ENCODE results near the gene CPED1. TPM values are rescaled to one million over a fixed set of nuclear protein-coding genes. Genes with fewer than 3 reads are reported as not detected.
A peak's percentile ranks its signal among the peaks of the same experiment; 100 is the strongest.

CPED1 gene
- total RNA-seq, 6 donors from 2014 or later: 12.9 to 31.6 (median 18.1) TPM

DNA sequence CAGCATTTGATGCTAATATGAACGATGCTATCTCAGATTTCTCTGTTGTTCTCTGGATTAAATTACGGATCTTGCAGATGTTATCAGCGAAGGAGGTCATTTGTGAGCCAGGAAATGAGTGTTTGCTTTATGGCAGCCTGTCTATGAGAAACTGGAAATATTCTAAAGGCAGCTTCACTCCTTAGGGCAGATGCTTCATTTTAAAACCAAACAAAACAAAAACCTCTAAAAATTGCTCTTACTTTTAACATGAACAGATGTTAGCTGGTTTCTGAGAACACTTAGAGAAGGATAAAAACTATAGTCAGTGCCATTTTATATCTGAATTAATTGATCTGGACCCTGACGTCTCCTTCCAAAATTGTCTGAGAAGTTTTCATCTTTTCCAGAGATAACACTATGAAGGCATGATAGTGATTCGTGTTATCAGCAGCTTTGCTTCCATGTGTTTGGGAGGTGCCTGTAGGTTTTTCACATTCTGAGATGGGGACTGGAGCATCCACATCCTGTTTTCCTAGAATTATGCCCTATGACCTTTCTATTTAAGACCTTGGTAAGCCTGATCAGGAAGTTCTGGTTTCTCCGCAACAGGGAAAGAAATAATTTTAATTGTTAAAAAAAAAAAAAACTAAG is 53.1 kb downstream of the CPED1 start:
- no peak overlapping the region for H3K4me3 ChIP-seq
- H3K27ac ChIP-seq: peak overlapping the region in 3 of 4 donors; percentile 13 to 54 (median 30)
- TF ChIP-seq POLR2AphosphoS5 (IDR thresholded peaks at IDR 0.05) (no peak), EP300 (IDR thresholded peaks at IDR 0.05) (no peak), POLR2A (IDR thresholded peaks at IDR 0.05) (no peak)
- TF ChIP-seq, protein P1, sequence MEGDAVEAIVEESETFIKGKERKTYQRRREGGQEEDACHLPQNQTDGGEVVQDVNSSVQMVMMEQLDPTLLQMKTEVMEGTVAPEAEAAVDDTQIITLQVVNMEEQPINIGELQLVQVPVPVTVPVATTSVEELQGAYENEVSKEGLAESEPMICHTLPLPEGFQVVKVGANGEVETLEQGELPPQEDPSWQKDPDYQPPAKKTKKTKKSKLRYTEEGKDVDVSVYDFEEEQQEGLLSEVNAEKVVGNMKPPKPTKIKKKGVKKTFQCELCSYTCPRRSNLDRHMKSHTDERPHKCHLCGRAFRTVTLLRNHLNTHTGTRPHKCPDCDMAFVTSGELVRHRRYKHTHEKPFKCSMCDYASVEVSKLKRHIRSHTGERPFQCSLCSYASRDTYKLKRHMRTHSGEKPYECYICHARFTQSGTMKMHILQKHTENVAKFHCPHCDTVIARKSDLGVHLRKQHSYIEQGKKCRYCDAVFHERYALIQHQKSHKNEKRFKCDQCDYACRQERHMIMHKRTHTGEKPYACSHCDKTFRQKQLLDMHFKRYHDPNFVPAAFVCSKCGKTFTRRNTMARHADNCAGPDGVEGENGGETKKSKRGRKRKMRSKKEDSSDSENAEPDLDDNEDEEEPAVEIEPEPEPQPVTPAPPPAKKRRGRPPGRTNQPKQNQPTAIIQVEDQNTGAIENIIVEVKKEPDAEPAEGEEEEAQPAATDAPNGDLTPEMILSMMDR (IDR thresholded peaks at IDR 0.05): no peak
- H3K9me3 ChIP-seq: no peaks in the 10 kb centered on the region
- DNase-seq: no peak
- 30 to 36% methylated on average over 6 of the region's 6 CpGs for WGBS, 2 donors
- ATAC-seq (ENCODE audit: low FRiP score in 2 of 2): no peak
- H3K27me3 ChIP-seq: no peaks in the 10 kb centered on the region
- no peaks in the 10 kb centered on the region for H3K36me3 ChIP-seq
- H3K4me1 ChIP-seq: peaks cover 4 to 13% (median 8%) of the 10 kb centered on the region in 4 donors

DNA sequence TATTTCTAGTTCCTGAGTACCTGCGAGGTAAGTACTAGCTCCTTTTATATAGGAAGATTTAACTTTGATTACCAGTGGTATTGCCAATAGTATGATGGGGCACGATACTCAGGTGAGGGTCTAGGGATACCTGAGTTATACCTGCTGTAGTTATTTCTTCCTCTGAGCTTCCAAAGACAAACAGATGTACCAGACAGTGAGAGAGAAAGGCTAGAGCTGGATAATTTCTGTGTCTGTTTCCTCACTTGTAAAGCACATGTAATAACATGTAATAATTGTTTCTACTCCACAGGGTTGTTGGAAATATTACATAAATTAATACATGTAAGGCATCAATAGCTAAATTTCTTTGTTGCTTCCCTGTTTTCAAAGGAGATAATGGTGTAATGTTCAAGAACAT is 53.7 kb downstream of the CPED1 start:
- TF ChIP-seq EP300 (IDR thresholded peaks at IDR 0.05) (no peak), POLR2A (IDR thresholded peaks at IDR 0.05) (no peak), POLR2AphosphoS5 (IDR thresholded peaks at IDR 0.05) (no peak)
- TF ChIP-seq, protein P1 (IDR thresholded peaks at IDR 0.05): no peak
- DNase-seq (no peak), ATAC-seq (ENCODE audit: low FRiP score in 2 of 2) (no peak)
- Histone ChIP-seq H3K36me3 (no peaks in the 10 kb centered on the region), H3K9me3 (no peaks in the 10 kb centered on the region), H3K27me3 (no peaks in the 10 kb centered on the region), H3K4me1 (peaks cover 4 to 13% (median 8%) of the 10 kb centered on the region in 4 donors), H3K27ac (peak overlapping the region in 2 of 4 donors; percentile 13 to 54), H3K4me3 (no peak overlapping the region)
- 74 to 85% methylated on average over 2 of the region's 2 CpGs for WGBS, 2 donors

DNA sequence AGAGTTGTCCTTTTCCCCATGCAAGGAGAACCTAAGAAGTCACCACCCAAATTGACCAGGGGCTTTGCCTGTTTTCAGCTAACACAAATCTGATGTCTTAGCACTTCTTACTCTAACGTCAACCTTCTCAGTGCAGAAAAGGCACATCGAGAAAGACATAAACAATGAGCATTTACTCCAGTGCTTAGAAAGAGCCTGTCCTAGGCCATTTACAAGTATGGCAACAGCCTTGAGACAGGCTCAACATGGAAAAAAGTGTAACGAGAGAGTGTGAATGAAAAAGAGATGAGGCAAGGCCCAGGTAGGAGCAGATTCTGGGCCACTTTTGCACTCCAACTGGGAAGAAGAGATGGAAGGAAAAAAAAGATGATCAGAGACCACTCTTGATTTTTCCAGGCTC is 54.4 kb downstream of the CPED1 start:
- no peak for ATAC-seq (ENCODE audit: low FRiP score in 2 of 2)
- 95% methylated on average over 3 of the region's 3 CpGs for WGBS, 2 donors

DNA sequence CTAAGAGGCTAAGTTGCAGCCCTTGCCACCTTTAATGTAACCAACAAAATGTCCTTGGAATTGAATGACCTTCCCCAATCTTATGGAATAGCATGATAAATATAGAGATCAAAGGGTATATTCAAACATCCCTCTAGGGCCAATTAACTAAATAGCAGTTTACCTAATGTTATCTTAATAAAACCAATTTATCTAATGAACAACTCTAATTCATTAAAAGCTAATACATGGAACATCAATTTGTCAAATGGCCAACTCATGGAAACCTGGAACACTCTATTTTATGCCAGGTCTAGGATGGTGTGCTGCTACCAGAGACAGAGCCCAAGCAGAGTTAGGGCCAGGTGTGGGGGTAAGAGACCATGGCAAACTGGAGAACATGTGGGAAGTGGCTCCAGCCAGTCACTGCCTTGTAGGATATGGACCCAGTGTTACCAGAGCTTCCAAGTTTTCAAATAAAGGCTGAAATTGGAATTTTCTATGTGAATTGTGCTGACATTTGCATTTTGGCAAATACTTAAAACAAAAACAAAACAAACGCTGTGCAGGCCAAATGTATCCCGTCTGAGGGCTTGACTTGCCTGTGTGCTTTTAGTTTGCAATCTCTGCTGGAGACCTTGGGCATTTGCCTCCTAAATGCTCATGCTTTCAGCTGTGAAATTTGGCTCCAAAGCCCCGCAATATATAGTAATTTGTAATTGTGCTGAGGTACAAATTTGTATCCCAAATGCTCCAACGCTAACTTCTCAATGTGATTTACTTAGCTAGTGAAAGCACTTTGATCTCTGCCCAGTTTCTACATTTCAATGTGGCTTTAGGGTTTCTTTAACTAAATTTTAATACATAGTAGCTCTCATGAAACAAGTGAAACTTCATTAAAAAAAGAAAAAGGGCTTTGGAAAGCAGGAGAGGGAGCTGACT is 55.1 kb downstream of the CPED1 start:
- ATAC-seq (ENCODE audit: low FRiP score in 2 of 2) (no peak), DNase-seq (no peak)
- WGBS, 2 donors: 81 to 86% methylated on average over 4 of the region's 4 CpGs
- no peaks in the 10 kb centered on the region for H3K9me3 ChIP-seq
- no peaks in the 10 kb centered on the region for H3K36me3 ChIP-seq
- no peak for TF ChIP-seq POLR2A (IDR thresholded peaks at IDR 0.05)
- TF ChIP-seq POLR2AphosphoS5 (IDR thresholded peaks at IDR 0.05): no peak
- TF ChIP-seq, protein P1 (IDR thresholded peaks at IDR 0.05): no peak
- no peak for TF ChIP-seq EP300 (IDR thresholded peaks at IDR 0.05)
- no peak overlapping the region for H3K27ac ChIP-seq
- no peaks in the 10 kb centered on the region for H3K27me3 ChIP-seq
- H3K4me1 ChIP-seq: peaks cover 4 to 13% (median 8%) of the 10 kb centered on the region in 4 donors
- no peak overlapping the region for H3K4me3 ChIP-seq

More for the DNA sequence above, 54.4 kb downstream of the CPED1 start:
- H3K27me3 ChIP-seq: no peaks in the 10 kb centered on the region
- no peaks in the 10 kb centered on the region for H3K36me3 ChIP-seq
- DNase-seq: no peak
- peak overlapping the region in 1 of 4 donors; percentile 6 for H3K27ac ChIP-seq
- no peaks in the 10 kb centered on the region for H3K9me3 ChIP-seq
- no peak overlapping the region for H3K4me3 ChIP-seq
- TF ChIP-seq POLR2AphosphoS5 (IDR thresholded peaks at IDR 0.05): no peak
- TF ChIP-seq, protein P1 (IDR thresholded peaks at IDR 0.05): no peak
- TF ChIP-seq POLR2A (IDR thresholded peaks at IDR 0.05): no peak
- TF ChIP-seq EP300 (IDR thresholded peaks at IDR 0.05): no peak
- peaks cover 4 to 13% (median 8%) of the 10 kb centered on the region in 4 donors for H3K4me1 ChIP-seq

Measured in upper lobe of left lung (tissue), 6 donors.